ENCODE data around the gene USP31. TPM values are rescaled to one million over a fixed set of nuclear protein-coding genes. Genes with fewer than 3 reads are reported as not detected.
"Not testable (repeated sequence)": the region's sequence is repeated elsewhere in the genome, so short reads cannot be mapped to it uniquely, and the experiment has no call there.

USP31 gene
- total and polyA plus RNA-seq, 3 donors from 2014 or later = 23.3 to 73.6 (median 73.1) TPM

DNA sequence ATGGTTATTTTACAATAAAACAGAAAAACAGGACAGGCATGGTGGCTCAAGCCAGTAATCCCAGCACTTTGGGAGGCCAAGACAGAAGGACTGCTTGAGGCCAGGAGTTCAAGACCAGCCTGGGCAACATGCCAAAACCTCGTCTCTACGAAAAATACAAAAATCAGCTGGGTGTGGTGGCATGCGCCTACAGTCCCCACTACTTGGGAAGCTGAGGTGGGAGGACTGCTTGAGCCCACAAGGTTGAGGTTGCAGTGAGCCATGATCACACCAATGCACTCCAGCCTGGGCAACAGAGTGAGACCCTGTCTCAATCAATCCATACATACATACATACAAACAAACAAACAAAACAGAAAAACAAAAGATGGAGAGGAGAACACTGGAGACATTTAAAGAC, 45.6 kb downstream of the USP31 start:
- H3K9me3 ChIP-seq = no peaks in the 10 kb centered on the region
- H3K27ac ChIP-seq = no peak overlapping the region
- no peaks in the 10 kb centered on the region for H3K27me3 ChIP-seq
- H3K36me3 ChIP-seq (ENCODE audit: low read depth, missing control alignments) = no peaks in the 10 kb centered on the region
- 34 to 54% methylated on average over 3 of the region's 3 CpGs for WGBS, 2 donors
- H3K4me1 ChIP-seq = peaks cover 15% of the 10 kb centered on the region
- no peak for TF ChIP-seq POLR2A (IDR thresholded peaks at IDR 0.05)
- no peak for TF ChIP-seq CTCF (IDR thresholded peaks at IDR 0.05)
- H3K4me3 ChIP-seq = no peak overlapping the region
- DNase-seq = no peak
- intact Hi-C loops (cut with DNase I; ENCODE audit: low total_unique reads) = no loop called here

DNA sequence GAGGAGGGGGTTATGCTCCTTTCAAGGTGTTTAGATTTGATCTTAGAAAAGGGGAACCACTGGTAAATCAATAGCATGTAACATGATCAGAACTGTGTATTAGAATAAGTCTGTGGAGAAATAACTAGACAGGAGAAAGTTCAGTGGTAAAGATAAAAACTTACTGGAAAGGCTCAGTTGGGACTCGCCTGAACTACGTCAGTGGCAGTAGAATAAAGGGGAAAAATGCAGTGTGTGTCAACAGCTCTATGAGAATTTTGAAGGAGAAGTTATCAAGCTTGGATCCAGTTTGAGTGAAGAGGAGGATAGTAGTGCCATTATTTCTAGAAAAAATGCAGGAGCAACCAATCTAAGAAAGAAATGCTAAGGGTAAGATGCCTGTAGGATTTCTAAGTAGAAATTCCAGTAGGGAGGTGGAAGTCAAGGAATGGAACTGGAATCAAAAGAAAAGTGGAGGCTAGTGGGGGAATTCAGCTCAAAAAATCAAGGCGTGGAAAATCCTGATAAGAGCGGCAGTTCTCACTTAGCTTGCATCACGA, 48.2 kb downstream of the USP31 start:
- no peaks in the 10 kb centered on the region for H3K27me3 ChIP-seq
- H3K4me1 ChIP-seq = peaks cover 8% of the 10 kb centered on the region
- WGBS, 2 donors = 92 to 96% methylated on average over 5 of the region's 5 CpGs
- H3K9me3 ChIP-seq = no peaks in the 10 kb centered on the region
- TF ChIP-seq CTCF (IDR thresholded peaks at IDR 0.05) = no peak
- TF ChIP-seq POLR2A (IDR thresholded peaks at IDR 0.05) = no peak
- no peak overlapping the region for H3K4me3 ChIP-seq
- H3K27ac ChIP-seq = no peak overlapping the region
- no peaks in the 10 kb centered on the region for H3K36me3 ChIP-seq (ENCODE audit: low read depth, missing control alignments)
- intact Hi-C loops (cut with DNase I; ENCODE audit: low total_unique reads) = no loop called here
- no peak for DNase-seq

DNA sequence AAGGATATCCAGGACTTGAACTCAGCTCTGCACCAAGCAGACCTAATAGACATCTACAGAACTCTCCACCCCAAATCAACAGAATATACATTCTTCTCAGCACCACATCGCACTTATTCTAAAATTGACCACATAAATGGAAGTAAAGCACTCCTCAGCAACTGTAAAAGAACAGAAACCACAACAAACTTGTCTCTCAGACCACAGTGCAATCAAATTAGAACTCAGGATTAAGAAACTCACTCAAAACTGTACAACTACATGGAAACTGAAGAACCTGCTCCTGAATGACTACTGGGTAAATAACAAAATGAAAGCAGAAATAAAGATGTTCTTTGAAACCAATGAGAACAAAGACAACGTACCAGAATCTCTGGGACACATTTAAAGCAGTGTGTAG, 52.8 kb downstream of the USP31 start:
- H3K4me3 ChIP-seq; intact Hi-C loops (cut with DNase I; ENCODE audit: low total_unique reads); H3K36me3 ChIP-seq (ENCODE audit: low read depth, missing control alignments); H3K27me3 ChIP-seq; H3K9me3 ChIP-seq; H3K27ac ChIP-seq; DNase-seq; H3K4me1 ChIP-seq: not testable (repeated sequence)
- WGBS, 2 donors = 73 to 94% methylated on average over 2 of the region's 2 CpGs

DNA sequence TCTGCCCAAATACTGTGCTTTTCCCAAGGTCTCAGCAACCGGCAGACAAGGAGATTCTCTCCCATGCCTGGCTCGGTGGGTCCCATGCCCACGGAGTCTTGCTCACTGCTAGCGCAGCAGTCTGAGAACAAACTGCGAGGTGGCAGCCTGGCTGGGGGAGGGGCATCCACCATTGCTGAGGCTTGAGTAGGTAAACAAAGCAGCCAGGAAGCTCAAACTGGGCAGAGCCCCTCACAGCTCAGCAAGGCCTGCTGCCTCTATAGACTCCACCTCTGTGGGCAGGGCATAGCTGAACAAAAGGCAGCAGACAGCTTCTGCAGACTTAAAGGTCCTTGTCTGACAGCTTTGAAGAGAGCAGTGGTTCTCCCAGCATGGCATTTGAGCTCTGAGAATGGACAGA, 55.1 kb downstream of the USP31 start:
- H3K27ac ChIP-seq; H3K36me3 ChIP-seq (ENCODE audit: low read depth, missing control alignments); H3K4me1 ChIP-seq; H3K27me3 ChIP-seq; intact Hi-C loops (cut with DNase I; ENCODE audit: low total_unique reads); DNase-seq; H3K9me3 ChIP-seq; H3K4me3 ChIP-seq: not testable (repeated sequence)
- WGBS, 2 donors = 90 to 100% methylated on average over 1 to 5 of the region's 5 CpGs

GRCh38 chr16:23092801-23093117, 56.5 kb downstream of the USP31 start:
- 89 to 97% methylated on average over 1 of the region's 1 CpG for whole genome bisulfite sequencing, 2 donors

More at GRCh38 chr16:23092801-23093117, 56.5 kb downstream of the USP31 start:
- Histone ChIP-seq H3K9me3 (no peaks in the 10 kb centered on the region), H3K4me3 (no peak overlapping the region), H3K27me3 (no peaks in the 10 kb centered on the region), H3K4me1 (no peaks in the 10 kb centered on the region), H3K36me3 (ENCODE audit: low read depth, missing control alignments) (no peaks in the 10 kb centered on the region), H3K27ac (no peak overlapping the region)
- intact Hi-C loops (cut with DNase I; ENCODE audit: low total_unique reads) = no loop called here
- no peak for DNase-seq
- TF ChIP-seq CTCF (IDR thresholded peaks at IDR 0.05) = no peak
